ENCODE measurements around the gene KRTAP4-2.

DNA sequence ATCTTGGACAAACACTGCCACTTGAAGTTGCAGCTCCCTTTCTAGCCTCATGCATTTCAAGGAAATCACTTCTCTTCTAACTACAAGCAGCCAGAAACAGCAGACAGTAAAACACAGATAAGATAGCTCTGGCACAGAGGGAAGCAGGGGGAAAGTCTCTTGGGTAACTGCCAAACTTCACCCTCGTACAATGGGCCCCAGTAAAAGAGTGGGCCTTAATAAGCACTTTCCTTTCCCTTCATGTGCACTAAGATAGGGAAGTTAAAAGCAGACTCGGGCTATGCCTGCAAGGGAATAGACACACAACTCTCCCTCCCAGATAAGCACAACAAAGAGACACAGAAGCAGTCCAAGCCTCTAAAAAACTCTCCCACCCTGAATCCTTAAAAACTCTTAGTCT is 24.2 kb downstream of the KRTAP4-2 start:
- TF ChIP-seq CTCF (conservative IDR thresholded peaks at IDR 0.05; ENCODE audit: low read length) (no peak), EZH2phosphoT487 (IDR thresholded peaks at IDR 0.05; ENCODE audit: borderline replicate concordance, low read depth, low read length) (no peak)

All from OCI-LY7 (cell line).